GM08714 (cell line): ENCODE data around the gene C1QA.

Source experiments
- H3K4me3 ChIP-seq: fragments of 200-500 bp; sonication (Bioruptor generic); 2 replicates; pipeline ENCODE4 v1.5.1; 2014; ENCODE audit warnings: mild to moderate bottlenecking, low read length, inconsistent platforms
- ZNF274 ChIP-seq: IDR thresholded peaks from 2 replicates; pipeline ENCODE4 v1.6.1; 2012; ENCODE audit warnings: mild to moderate bottlenecking, low read depth, low read length

The C1QA gene

GRCh38 chr1:22636353-22636752 is at the start of gene C1QA:
C1QA (plus strand) TSS chr1:22636628; CDS start chr1:22637617, 989 bp downstream.
- TF ChIP-seq ZNF274 = no peak
- no peak within 1 kb of the TSS for H3K4me3 ChIP-seq

GRCh38 chr1:22587247-22587646 is 49.2 kb upstream of the C1QA start:
- no peak overlapping the region for H3K4me3 ChIP-seq
- no peak for TF ChIP-seq ZNF274

GRCh38 chr1:22588899-22589422 is 47.5 kb upstream of the C1QA start:
- H3K4me3 ChIP-seq = no peak overlapping the region
- TF ChIP-seq ZNF274 = no peak

GRCh38 chr1:22591576-22591975 is 44.9 kb upstream of the C1QA start:
- H3K4me3 ChIP-seq = no peak overlapping the region
- no peak for TF ChIP-seq ZNF274

- no peak for TF ChIP-seq ZNF274
- no peak overlapping the region for H3K4me3 ChIP-seq
Observed at GRCh38 chr1:22592051-22592450, 44.4 kb upstream of the C1QA start.

GRCh38 chr1:22592919-22593790 is 43.3 kb upstream of the C1QA start:
- TF ChIP-seq ZNF274 = no peak

GRCh38 chr1:22594396-22594795 is 42.0 kb upstream of the C1QA start:
- H3K4me3 ChIP-seq = no peak overlapping the region
- TF ChIP-seq ZNF274 = no peak

More at GRCh38 chr1:22592919-22593790, 43.3 kb upstream of the C1QA start:
- no peak overlapping the region for H3K4me3 ChIP-seq

- H3K4me3 ChIP-seq = no peak overlapping the region
- TF ChIP-seq ZNF274 = no peak
Observed at GRCh38 chr1:22595108-22595507, 41.3 kb upstream of the C1QA start.

GRCh38 chr1:22597301-22597965 is 39.0 kb upstream of the C1QA start:
- no peak overlapping the region for H3K4me3 ChIP-seq
- no peak for TF ChIP-seq ZNF274

- no peak for TF ChIP-seq ZNF274
- no peak overlapping the region for H3K4me3 ChIP-seq
Observed at GRCh38 chr1:22597996-22598395, 38.4 kb upstream of the C1QA start.

- H3K4me3 ChIP-seq = no peak overlapping the region
- no peak for TF ChIP-seq ZNF274
Observed at GRCh38 chr1:22598736-22599135, 37.7 kb upstream of the C1QA start.

- no peak for TF ChIP-seq ZNF274
- no peak overlapping the region for H3K4me3 ChIP-seq
Observed at GRCh38 chr1:22600071-22600816, 36.2 kb upstream of the C1QA start.

GRCh38 chr1:22600817-22601605 is 35.4 kb upstream of the C1QA start:
- no peak for TF ChIP-seq ZNF274
- no peak overlapping the region for H3K4me3 ChIP-seq
